ENCODE data around the gene AFG3L2.

DNA sequence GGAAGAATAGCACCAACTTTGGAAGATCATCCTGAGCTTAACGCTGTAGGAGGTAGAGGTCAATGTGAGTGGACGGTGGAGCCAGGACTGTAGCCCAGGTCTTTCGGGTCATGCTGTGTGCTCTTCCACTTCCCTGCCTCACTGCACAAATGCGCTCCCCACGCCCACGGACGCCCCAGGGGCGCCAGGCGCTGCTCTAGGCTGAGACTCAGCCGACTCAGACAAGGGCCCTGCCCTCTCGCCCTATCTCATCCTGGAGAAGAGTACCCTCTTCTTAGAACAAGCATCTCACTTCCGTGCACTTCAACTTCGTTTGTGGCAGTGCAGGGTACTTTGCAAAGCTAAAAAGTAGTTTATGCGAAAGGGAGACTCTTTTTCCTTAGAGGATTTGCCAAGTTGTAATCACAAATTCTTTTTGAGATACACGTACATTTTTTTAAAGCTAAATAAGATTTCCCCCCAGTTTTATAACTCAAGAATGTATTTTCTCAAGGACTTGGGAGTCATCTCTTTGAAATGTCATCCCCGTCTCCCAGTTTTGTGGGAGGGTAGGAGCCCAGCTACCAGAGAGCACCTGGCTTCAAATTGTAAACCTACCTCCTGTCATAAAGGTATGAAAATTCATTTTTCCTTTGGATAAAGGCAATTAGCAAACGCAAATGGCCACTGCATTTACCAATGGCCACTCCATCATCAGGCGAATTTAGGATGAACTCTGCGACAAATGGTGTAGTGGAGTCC is 29.5 kb upstream of the AFG3L2 start:
- TF ChIP-seq POLR2AphosphoS5 (IDR thresholded peaks at IDR 0.05) (no peak), POLR2A (IDR thresholded peaks at IDR 0.05) (no peak)
